HG03139 (cell line): ENCODE results near the gene GRIN1.

Experiments used
- ATAC-seq: cut with Tn5 transposase; IDR thresholded peaks from one replicate; pipeline ENCODE4 v1.9.1; 2021; ENCODE audit not compliant: unreplicated experiment

Gene GRIN1

GRCh38 chr9:137205126-137206069 is 66.4 kb downstream of the GRIN1 start, which contains the start of the genes NDOR1 and TMEM203:
NDOR1 (plus strand) TSS chr9:137205700; CDS start chr9:137205778, 78 bp downstream.
TMEM203 (minus strand) TSS chr9:137205648; CDS start chr9:137205414, 234 bp downstream.
- ATAC-seq = no peak

- no peak for ATAC-seq
Measured at GRCh38 chr9:137206602-137207001, 67.6 kb downstream of the GRIN1 start.

GRCh38 chr9:137211532-137211931 is 72.6 kb downstream of the GRIN1 start:
- ATAC-seq = no peak

- ATAC-seq = no peak
Measured at GRCh38 chr9:137212520-137212919, 73.6 kb downstream of the GRIN1 start.

GRCh38 chr9:137213160-137214060 is 74.5 kb downstream of the GRIN1 start:
- ATAC-seq = no peak

- ATAC-seq = no peak
Measured at GRCh38 chr9:137214620-137215019, 75.7 kb downstream of the GRIN1 start.

GRCh38 chr9:137215196-137215986 is 76.4 kb downstream of the GRIN1 start:
- ATAC-seq = no peak

- no peak for ATAC-seq
Measured at GRCh38 chr9:137216188-137216965, 77.4 kb downstream of the GRIN1 start.

- ATAC-seq = no peak
Measured at GRCh38 chr9:137217276-137218211, 78.6 kb downstream of the GRIN1 start.

GRCh38 chr9:137218212-137218753 is 79.3 kb downstream of the GRIN1 start:
- ATAC-seq = no peak
